HCT116 (cell line): ENCODE measurements around the gene NELFB. TPM values are rescaled to one million over a fixed set of nuclear protein-coding genes. Genes with fewer than 3 reads are reported as not detected.

ENCODE experiments used
- ATAC-seq: fragments of 200-7000 bp; cut with Tn5 transposase; 2 replicates; pipeline ENCODE4 v1.9.1; 2020; ENCODE audit warnings: mild to moderate bottlenecking, moderate library complexity
- BruUV-seq: library from RNA; stranded (reverse); fragments of 400-500 nt; replicated peaks from 2 replicates; lab custom pipeline; 2021; lab: Mats Ljungman, UMichigan
- CTCF ChIA-PET: fragments of 300-600 bp; sonication (Branson Sonifier 250); formaldehyde crosslinking; loops from one replicate; lab custom pipeline; 2021; ENCODE audit warnings: antibody characterized with exemption; lab: Charles Lee
- POLR2A ChIA-PET: fragments of 300-600, 350-600 bp; sonication (Branson Sonifier 250); formaldehyde crosslinking; loops from one replicate; lab custom pipeline; 2021; ENCODE audit warnings: antibody characterized with exemption; lab: Charles Lee
- RAD21 ChIA-PET, 2 experiments: fragments of 300-600 bp; sonication (Branson Sonifier 250); formaldehyde crosslinking; loops; one replicate each; lab custom pipeline; 2023; ENCODE audit warnings: low total read pairs in 2 of 2; ENCODE audit not compliant: uncharacterized antibody in 2 of 2, unreplicated experiment in 2 of 2, low non-redundant PET in 1 of 2; lab: Charles Lee
- DNase-seq: peaks from one replicate; pipeline ENCODE4 v3.0.0-alpha.2; 2010; ENCODE audit warnings: low read depth, low spot score
- H2AFZ ChIP-seq: fragments of 200-600 bp; shearing (Covaris generic), sonication (generic); 2 replicates; pipeline ENCODE4 v1.6.1; 2017; ENCODE audit warnings: low read depth, mixed run types, mixed read lengths, antibody characterized with exemption, low read length; ENCODE audit not compliant: poor library complexity, severe bottlenecking
- H3K27ac ChIP-seq: 2 replicates; pipeline ENCODE4 v1.5.1; 2012; ENCODE audit warnings: low read depth, low read length
- H3K27me3 ChIP-seq: fragments of 200-600 bp; sonication (generic); 2 replicates; pipeline ENCODE4 v1.6.1; 2016; ENCODE audit warnings: mixed run types, low read length, mixed read lengths; ENCODE audit not compliant: insufficient read depth
- H3K36me3 ChIP-seq, 2 experiments: fragments of 200-500 bp in 1 of 2; fragments of 200-600 bp in 1 of 2; sonication (Bioruptor generic) in 1 of 2; sonication (generic) in 1 of 2; 2 replicates each; pipeline versions ENCODE4 v1.5.1 to v1.6.1; 2014 to 2016; ENCODE audit warnings: low read length in 2 of 2, inconsistent platforms in 1 of 2, mixed read lengths in 1 of 2, mixed run types in 1 of 2; ENCODE audit not compliant: insufficient read depth in 2 of 2, control insufficient read depth in 1 of 2
- H3K4me1 ChIP-seq, 2 experiments: fragments of 200-600 bp in 1 of 2; sonication (generic) in 1 of 2; 2 replicates each; pipeline versions ENCODE4 v1.5.1 to v1.6.1; 2012 to 2017; ENCODE audit warnings: low read length in 2 of 2, inconsistent platforms in 1 of 2, mild to moderate bottlenecking in 1 of 2, mixed read lengths in 1 of 2, mixed run types in 1 of 2, moderate library complexity in 1 of 2; ENCODE audit not compliant: insufficient read depth in 2 of 2, control insufficient read depth in 1 of 2
- H3K4me2 ChIP-seq: fragments of 200-600 bp; sonication (generic); 2 replicates; pipeline ENCODE4 v1.6.1; 2017; ENCODE audit warnings: mixed run types, low read length, mixed read lengths
- H3K4me3 ChIP-seq, 2 experiments: fragments of 200-600 bp in 1 of 2; sonication (generic) in 1 of 2; replicated peaks in 1 of 2; 2 replicates each; pipeline ENCODE4 v1.5.1; 2011 to 2016; ENCODE audit warnings: low read length in 2 of 2, control low read depth in 1 of 2, low read depth in 1 of 2, mild to moderate bottlenecking in 1 of 2, mixed read lengths in 1 of 2, mixed run types in 1 of 2
- H3K79me2 ChIP-seq: fragments of 200-600 bp; sonication (generic); 2 replicates; pipeline ENCODE4 v1.6.1; 2017; ENCODE audit warnings: mild to moderate bottlenecking, mixed run types, low read length, moderate library complexity, mixed read lengths; ENCODE audit not compliant: insufficient read depth
- H3K9ac ChIP-seq: fragments of 200-600 bp; sonication (generic); 2 replicates; pipeline ENCODE4 v1.6.1; 2016; ENCODE audit warnings: low read length, mixed read lengths
- H3K9me2 ChIP-seq: fragments of 200-600 bp; sonication (generic), shearing (Covaris generic); 2 replicates; pipeline ENCODE4 v1.6.1; 2017; ENCODE audit warnings: mixed run types, mild to moderate bottlenecking, moderate library complexity; ENCODE audit not compliant: insufficient read depth
- H3K9me3 ChIP-seq, 2 experiments: fragments of 200-500 bp in 1 of 2; fragments of 200-600 bp in 1 of 2; sonication (Bioruptor generic) in 1 of 2; sonication (generic) in 1 of 2; 2 replicates each; pipeline ENCODE4 v1.6.1; 2014 to 2017; ENCODE audit warnings: low read length in 2 of 2, mixed read lengths in 2 of 2, inconsistent platforms in 1 of 2, low read depth in 1 of 2, mild to moderate bottlenecking in 1 of 2, mixed run types in 1 of 2, moderate library complexity in 1 of 2; ENCODE audit not compliant: control insufficient read depth in 1 of 2, insufficient read depth in 1 of 2
- H4K20me1 ChIP-seq: fragments of 200-600 bp; sonication (generic), shearing (Covaris generic); 2 replicates; pipeline ENCODE4 v1.6.1; 2017; ENCODE audit warnings: mixed run types, mild to moderate bottlenecking, moderate library complexity; ENCODE audit not compliant: insufficient read depth
- POLR2A ChIP-seq: IDR thresholded peaks from 2 replicates; pipeline ENCODE4 v1.7.0; 2011; ENCODE audit warnings: borderline replicate concordance; ENCODE audit not compliant: insufficient read depth, insufficient read length; ENCODE audit errors: extremely low read depth
- POLR2AphosphoS5 ChIP-seq: IDR thresholded peaks from 2 replicates; pipeline ENCODE4 v1.6.1; 2011; ENCODE audit warnings: mild to moderate bottlenecking, low read depth, low read length, moderate library complexity
- YY1 ChIP-seq: IDR thresholded peaks from 2 replicates; pipeline ENCODE4 v1.6.1; 2011; ENCODE audit warnings: low read length, low read depth, moderate library complexity, mild to moderate bottlenecking; ENCODE audit not compliant: insufficient replicate concordance; ENCODE audit errors: extremely low read depth
- ZFX ChIP-seq: fragments of 450-650 bp; IDR thresholded peaks from 2 replicates; pipeline ENCODE4 v1.6.1; 2017
- intact Hi-C: fragments of 100-400 bp; cut with micrococcal nuclease; formaldehyde crosslinking; loops from 2 replicates; pipeline ENCODE4 v1.10.0; 2022
- total RNA-seq: library from RNA; stranded (reverse); gene quantifications from one replicate; pipeline ENCODE4 v1.2.1, GENCODE V29; 2021; ENCODE audit not compliant: unreplicated experiment
- TF ChIP-seq, protein P1 (sequence below), 3 experiments: fragments of 200-600 bp in 1 of 3; sonication (generic) in 1 of 3; IDR thresholded peaks in 2 of 3; conservative IDR thresholded peaks in 1 of 3; 2 replicates each; pipeline ENCODE4 v1.5.1; 2012 to 2017; ENCODE audit warnings: low read depth in 2 of 3, low read length in 2 of 3, antibody characterized with exemption in 1 of 3, borderline replicate concordance in 1 of 3, control low read depth in 1 of 3, mild to moderate bottlenecking in 1 of 3, mixed read lengths in 1 of 3, mixed run types in 1 of 3, moderate library complexity in 1 of 3; ENCODE audit not compliant: insufficient read depth in 1 of 3
- TF ChIP-seq, protein P2 (sequence below): IDR thresholded peaks from 2 replicates; pipeline ENCODE4 v1.6.1; 2012
- TF ChIP-seq, protein P3 (sequence below): IDR thresholded peaks from 2 replicates; pipeline ENCODE4 v1.6.1; 2011; ENCODE audit warnings: mild to moderate bottlenecking, low read length, moderate library complexity; ENCODE audit not compliant: insufficient replicate concordance; ENCODE audit errors: extremely low read depth

NELFB gene
- total RNA-seq, 1 experiment from 2014 or later, result 86.4 TPM

GRCh38 chr9:137277329-137278041 lies 22.4 kb downstream of the NELFB start, which contains the start of gene TOR4A:
TSS of gene TOR4A (plus strand) at chr9:137277726. CDS start at chr9:137278690, 964 bp downstream.
- intact Hi-C loops, result no loop called here
- POLR2A ChIA-PET, result interaction anchor here (0.7 to 1.7 kb wide), 8 partner anchors 10 to 150 kb away, joined by 3 to 14 read pairs (median 4); partner anchors contain the start of genes NELFB, RNF208 and TUBB4B
- TF ChIP-seq, protein P1, sequence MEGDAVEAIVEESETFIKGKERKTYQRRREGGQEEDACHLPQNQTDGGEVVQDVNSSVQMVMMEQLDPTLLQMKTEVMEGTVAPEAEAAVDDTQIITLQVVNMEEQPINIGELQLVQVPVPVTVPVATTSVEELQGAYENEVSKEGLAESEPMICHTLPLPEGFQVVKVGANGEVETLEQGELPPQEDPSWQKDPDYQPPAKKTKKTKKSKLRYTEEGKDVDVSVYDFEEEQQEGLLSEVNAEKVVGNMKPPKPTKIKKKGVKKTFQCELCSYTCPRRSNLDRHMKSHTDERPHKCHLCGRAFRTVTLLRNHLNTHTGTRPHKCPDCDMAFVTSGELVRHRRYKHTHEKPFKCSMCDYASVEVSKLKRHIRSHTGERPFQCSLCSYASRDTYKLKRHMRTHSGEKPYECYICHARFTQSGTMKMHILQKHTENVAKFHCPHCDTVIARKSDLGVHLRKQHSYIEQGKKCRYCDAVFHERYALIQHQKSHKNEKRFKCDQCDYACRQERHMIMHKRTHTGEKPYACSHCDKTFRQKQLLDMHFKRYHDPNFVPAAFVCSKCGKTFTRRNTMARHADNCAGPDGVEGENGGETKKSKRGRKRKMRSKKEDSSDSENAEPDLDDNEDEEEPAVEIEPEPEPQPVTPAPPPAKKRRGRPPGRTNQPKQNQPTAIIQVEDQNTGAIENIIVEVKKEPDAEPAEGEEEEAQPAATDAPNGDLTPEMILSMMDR (IDR thresholded peaks at IDR 0.05 in 2 of 3, conservative IDR thresholded peaks at IDR 0.05 in 1 of 3; ENCODE audit: borderline replicate concordance in 1 of 3, insufficient read depth in 1 of 3, low read depth in 2 of 3, low read length in 2 of 3), result peak in 2 of 3 experiments; percentile 47 to 58; a peak in 4 of 6 replicates
- TF ChIP-seq ZFX, result peak; percentile 88
- TF ChIP-seq, protein P2, sequence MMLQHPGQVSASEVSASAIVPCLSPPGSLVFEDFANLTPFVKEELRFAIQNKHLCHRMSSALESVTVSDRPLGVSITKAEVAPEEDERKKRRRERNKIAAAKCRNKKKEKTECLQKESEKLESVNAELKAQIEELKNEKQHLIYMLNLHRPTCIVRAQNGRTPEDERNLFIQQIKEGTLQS, result no peak
- TF ChIP-seq, protein P3, sequence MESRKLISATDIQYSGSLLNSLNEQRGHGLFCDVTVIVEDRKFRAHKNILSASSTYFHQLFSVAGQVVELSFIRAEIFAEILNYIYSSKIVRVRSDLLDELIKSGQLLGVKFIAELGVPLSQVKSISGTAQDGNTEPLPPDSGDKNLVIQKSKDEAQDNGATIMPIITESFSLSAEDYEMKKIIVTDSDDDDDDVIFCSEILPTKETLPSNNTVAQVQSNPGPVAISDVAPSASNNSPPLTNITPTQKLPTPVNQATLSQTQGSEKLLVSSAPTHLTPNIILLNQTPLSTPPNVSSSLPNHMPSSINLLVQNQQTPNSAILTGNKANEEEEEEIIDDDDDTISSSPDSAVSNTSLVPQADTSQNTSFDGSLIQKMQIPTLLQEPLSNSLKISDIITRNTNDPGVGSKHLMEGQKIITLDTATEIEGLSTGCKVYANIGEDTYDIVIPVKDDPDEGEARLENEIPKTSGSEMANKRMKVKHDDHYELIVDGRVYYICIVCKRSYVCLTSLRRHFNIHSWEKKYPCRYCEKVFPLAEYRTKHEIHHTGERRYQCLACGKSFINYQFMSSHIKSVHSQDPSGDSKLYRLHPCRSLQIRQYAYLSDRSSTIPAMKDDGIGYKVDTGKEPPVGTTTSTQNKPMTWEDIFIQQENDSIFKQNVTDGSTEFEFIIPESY, result no peak
- peak; percentile 9 for TF ChIP-seq YY1
- TF ChIP-seq POLR2AphosphoS5, result peak; percentile 97
- peak; percentile 31 for TF ChIP-seq POLR2A
- Histone ChIP-seq H3K79me2 (peaks cover 34% of the 10 kb centered on the region), H3K27me3 (no peaks in the 10 kb centered on the region), H3K27ac (peak within 1 kb of the TSS; percentile 96), H4K20me1 (no peaks in the 10 kb centered on the region), H3K4me2 (peak within 1 kb of the TSS; percentile 85), H2AFZ (no peak within 1 kb of the TSS), H3K9me2 (no peaks in the 10 kb centered on the region), H3K4me3 (peak within 1 kb of the TSS; percentile 80 to 90), H3K9me3 (no peaks in the 10 kb centered on the region), H3K9ac (peak within 1 kb of the TSS; percentile 84), H3K36me3 (peaks cover 0 to 20% of the 10 kb centered on the region in 2 experiments; a peak in 2 of 4 replicates), H3K4me1 (peaks cover 31 to 46% of the 10 kb centered on the region in 2 experiments)
- CTCF ChIA-PET, result interaction anchor here (0.8 to 2.0 kb wide), 3 partner anchors 9 to 24 kb away, joined by 3 to 18 read pairs (median 4); partner anchors contain the start of gene NRARP
- RAD21 ChIA-PET, result interaction anchor here (0.5 to 1.4 kb wide), 2 partner anchors 9 to 145 kb away, joined by 3 to 6 read pairs; partner anchors contain the start of genes EXD3 (in 1 of the 2) and NOXA1 (in 1 of the 2)
- no TSS peak for BruUV-seq
- ATAC-seq, result peak; percentile 86
- peak; percentile 80 for DNase-seq
